IMR-90 (cell line): ENCODE data around the gene TPST1. TPM values are rescaled to one million over a fixed set of nuclear protein-coding genes. Genes with fewer than 3 reads are reported as not detected.
A peak's percentile ranks its signal among the peaks of the same experiment; 100 is the strongest.

Source experiments
- ATAC-seq: fragments of 200-7000 bp; cut with Tn5 transposase; 2 replicates; pipeline ENCODE4 v1.9.1; 2020; ENCODE audit warnings: low read depth, mild to moderate bottlenecking, moderate library complexity
- BruUV-seq: library from RNA; stranded (reverse); fragments of 400-500 nt; replicated peaks from 2 replicates; lab custom pipeline; 2021; lab: Mats Ljungman, UMichigan
- CTCF ChIA-PET: fragments of 300-600 bp; formaldehyde crosslinking; extraction: SDS; loops from one replicate; lab custom pipeline; 2021; ENCODE audit warnings: antibody characterized with exemption; lab: Yijun Ruan, JAX
- POLR2A ChIA-PET: fragments of 300-600 bp; sonication (Branson Sonifier 250); formaldehyde crosslinking; loops from one replicate; lab custom pipeline; 2022; ENCODE audit warnings: antibody characterized with exemption; ENCODE audit not compliant: unreplicated experiment; lab: Charles Lee
- DNase-seq: peaks from one replicate; pipeline ENCODE4 v3.0.0; 2013
- H2AFZ ChIP-seq: replicated peaks from 2 replicates; pipeline ENCODE3; 2013; ENCODE audit warnings: low read length, mild to moderate bottlenecking; ENCODE audit not compliant: poor library complexity
- H2AK5ac ChIP-seq: 2 replicates; pipeline ENCODE4 v1.6.1; 2013; ENCODE audit warnings: low read depth, low read length, inconsistent platforms
- H2AK9ac ChIP-seq: replicated peaks from 2 replicates; pipeline ENCODE3; 2013; ENCODE audit warnings: mild to moderate bottlenecking, low read depth, low read length, moderate library complexity; ENCODE audit not compliant: poor library complexity
- H2BK120ac ChIP-seq: 2 replicates; pipeline ENCODE4 v1.6.1; 2013; ENCODE audit warnings: low read depth, low read length, inconsistent platforms
- H2BK15ac ChIP-seq: 3 replicates; pipeline ENCODE4 v1.6.1; 2013; ENCODE audit warnings: low read depth, low read length, inconsistent platforms
- H2BK20ac ChIP-seq: 2 replicates; pipeline ENCODE4 v1.6.1; 2013; ENCODE audit warnings: low read depth, mild to moderate bottlenecking, inconsistent platforms, low read length, moderate library complexity
- H2BK5ac ChIP-seq: 2 replicates; pipeline ENCODE4 v1.6.1; 2013; ENCODE audit warnings: mild to moderate bottlenecking, low read depth, low read length, inconsistent platforms; ENCODE audit not compliant: poor library complexity, severe bottlenecking
- H3K14ac ChIP-seq: replicated peaks from 2 replicates; pipeline ENCODE4 v1.6.1; 2013; ENCODE audit warnings: low read depth, low read length, inconsistent platforms
- H3K18ac ChIP-seq: 2 replicates; pipeline ENCODE4 v1.6.1; 2013; ENCODE audit warnings: low read depth, low read length, control low read depth
- H3K23ac ChIP-seq: 2 replicates; pipeline ENCODE4 v1.6.1; 2013; ENCODE audit warnings: low read depth, low read length, inconsistent platforms
- H3K27ac ChIP-seq: 2 replicates; pipeline ENCODE4 v1.5.1; 2013; ENCODE audit warnings: mild to moderate bottlenecking, control low read depth, low read length; ENCODE audit not compliant: insufficient read depth
- H3K27me3 ChIP-seq: 2 replicates; pipeline ENCODE4 v1.6.1; 2013; ENCODE audit warnings: low read length; ENCODE audit not compliant: control insufficient read depth, insufficient read depth
- H3K36me3 ChIP-seq: 2 replicates; pipeline ENCODE4 v1.6.1; 2013; ENCODE audit warnings: low read length, mixed read lengths; ENCODE audit not compliant: control insufficient read depth, insufficient read depth
- H3K4ac ChIP-seq: 2 replicates; pipeline ENCODE4 v1.6.1; 2013; ENCODE audit warnings: low read depth, low read length, inconsistent platforms
- H3K4me1 ChIP-seq: 2 replicates; pipeline ENCODE4 v1.6.1; 2013; ENCODE audit warnings: low read length, mixed read lengths; ENCODE audit not compliant: control insufficient read depth, insufficient read depth
- H3K4me2 ChIP-seq: 2 replicates; pipeline ENCODE4 v1.6.1; 2013; ENCODE audit warnings: low read depth, mild to moderate bottlenecking, control low read depth, low read length, moderate library complexity
- H3K4me3 ChIP-seq: 2 replicates; pipeline ENCODE4 v1.5.1; 2013; ENCODE audit warnings: low read depth, mild to moderate bottlenecking, control low read depth, low read length, moderate library complexity; ENCODE audit not compliant: insufficient read depth
- H3K56ac ChIP-seq: 2 replicates; pipeline ENCODE4 v1.6.1; 2013; ENCODE audit warnings: low read length, inconsistent platforms; ENCODE audit not compliant: insufficient read depth; ENCODE audit errors: extremely low read depth
- H3K79me1 ChIP-seq, 2 experiments: 2 replicates each; pipeline ENCODE4 v1.6.1; 2013; ENCODE audit warnings: low read length in 2 of 2, inconsistent platforms in 1 of 2, low read depth in 1 of 2
- H3K9ac ChIP-seq: 2 replicates; pipeline ENCODE4 v1.6.1; 2013; ENCODE audit warnings: low read depth, low read length, control low read depth
- H3K9me1 ChIP-seq: 2 replicates; pipeline ENCODE4 v1.6.1; 2013; ENCODE audit warnings: low read length, inconsistent platforms; ENCODE audit not compliant: insufficient read depth
- H3K9me3 ChIP-seq: 2 replicates; pipeline ENCODE4 v1.6.1; 2013; ENCODE audit warnings: low read length; ENCODE audit not compliant: control insufficient read depth, insufficient read depth
- H4K20me1 ChIP-seq: 2 replicates; pipeline ENCODE4 v1.6.1; 2013; ENCODE audit warnings: low read length, inconsistent platforms; ENCODE audit not compliant: insufficient read depth
- H4K5ac ChIP-seq: 2 replicates; pipeline ENCODE4 v1.6.1; 2013; ENCODE audit warnings: mild to moderate bottlenecking, low read depth, low read length, control low read depth
- H4K8ac ChIP-seq, 2 experiments: 2 replicates each; pipeline ENCODE4 v1.6.1; 2013; ENCODE audit warnings: low read depth in 2 of 2, low read length in 2 of 2, control low read depth in 1 of 2, inconsistent platforms in 1 of 2
- H4K91ac ChIP-seq: 2 replicates; pipeline ENCODE4 v1.6.1; 2013; ENCODE audit warnings: low read depth, low read length, inconsistent platforms; ENCODE audit not compliant: insufficient read depth
- BHLHE40 ChIP-seq: fragments of 150-350 bp; IDR thresholded peaks from 2 replicates; pipeline ENCODE4 v1.6.1; 2016; ENCODE audit warnings: mild to moderate bottlenecking, low read depth, low read length
- MXI1 ChIP-seq: IDR thresholded peaks from 2 replicates; pipeline ENCODE4 v1.6.1; 2012; ENCODE audit warnings: low read depth, mild to moderate bottlenecking, low read length, moderate library complexity, borderline replicate concordance
- POLR2A ChIP-seq: IDR thresholded peaks from 2 replicates; pipeline ENCODE4 v1.6.1; 2012; ENCODE audit warnings: mild to moderate bottlenecking, low read depth, low read length
- RCOR1 ChIP-seq: IDR thresholded peaks from 2 replicates; pipeline ENCODE4 v1.6.1; 2012; ENCODE audit warnings: mild to moderate bottlenecking, low read length, improper control_type of control experiment; ENCODE audit not compliant: insufficient replicate concordance
- WGBS, 2 experiments: methylation state at CpG; one replicate each; pipeline versions ENCODE4 v1.1.5 to v1.1.7; 2013; ENCODE audit warnings: missing lambda C conversion rate in 2 of 2; ENCODE audit not compliant: insufficient read length in 1 of 2; ENCODE audit errors: extremely low coverage in 2 of 2; 5-methylcytosine and 5-hydroxymethylcytosine counted together
- dilution Hi-C: fragments of 300-500 bp; cut with HindIII; formaldehyde crosslinking; loops from one replicate; pipeline ENCODE4 v1.14.3; 2018; ENCODE audit warnings: low sequenced_read_pairs; ENCODE audit not compliant: unreplicated experiment
- in situ Hi-C: fragments of 300-500 bp; cut with MboI; formaldehyde crosslinking; loops from 3 replicates; pipeline ENCODE4 v1.14.3; 2019; ENCODE audit warnings: low sequenced_read_pairs, inconsistent platforms, mixed read lengths
- intact Hi-C: fragments of 100-400 bp; cut with micrococcal nuclease; formaldehyde crosslinking; loops from 2 replicates; pipeline ENCODE4 v1.10.0; 2022
- polyA plus RNA-seq, 3 experiments: library from polyadenylated mRNA; depleted of rRNA; stranded (reverse); fragments of >200 nt; gene quantifications; 2 replicates each; pipeline ENCODE4 v1.2.3, GENCODE V29; 2012; ENCODE audit warnings: low replicate concordance in 1 of 3
- total RNA-seq: library from RNA; depleted of rRNA; stranded (reverse); fragments of >200 nt; gene quantifications from 2 replicates; pipeline ENCODE4 v1.2.3, GENCODE V29; 2012
- TF ChIP-seq, protein P1 (sequence below): fragments of 150-350 bp; IDR thresholded peaks from 2 replicates; pipeline ENCODE4 v1.6.1; 2017; ENCODE audit warnings: mild to moderate bottlenecking, antibody characterized with exemption, low read length, low read depth
- TF ChIP-seq, protein P2 (sequence below): fragments of 150-350 bp; IDR thresholded peaks from 2 replicates; pipeline ENCODE4 v1.6.1; 2016; ENCODE audit warnings: low read depth, mild to moderate bottlenecking, low read length, moderate library complexity, borderline replicate concordance

Gene TPST1
- total and polyA plus RNA-seq, 2 of the 4 experiments (the other 2 are of a cell fraction): 37.7 to 58.6 TPM

DNA sequence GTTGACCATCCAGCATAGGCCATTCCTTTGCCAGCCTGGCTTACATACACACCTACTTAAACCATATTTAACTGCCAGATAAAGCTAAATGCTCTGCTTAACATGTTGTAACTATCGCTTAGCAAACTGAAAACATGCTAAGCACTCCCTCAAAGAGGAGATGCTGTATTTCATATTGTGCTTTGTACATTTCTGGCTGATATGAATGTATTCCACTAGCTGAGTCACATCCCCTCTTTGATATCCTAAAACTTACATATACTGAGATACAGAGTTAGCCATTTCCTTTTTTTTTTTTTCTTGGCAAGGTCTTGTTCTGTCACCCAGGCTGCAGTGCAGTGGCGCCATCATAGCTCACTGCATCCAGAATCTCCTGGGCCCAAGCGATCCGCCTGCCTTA, 99.4 kb downstream of the TPST1 start:
- no peak overlapping the region for H3K23ac ChIP-seq
- CTCF ChIA-PET: interaction anchor here (1.3 kb wide), 1 partner anchor 8 kb away, joined by 3 read pairs; no protein-coding TSS in a partner anchor
- dilution Hi-C loops: no loop called here
- peaks cover 29% of the 10 kb centered on the region for H3K4me1 ChIP-seq
- no peaks in the 10 kb centered on the region for H3K27me3 ChIP-seq
- H3K79me1 ChIP-seq: peaks cover 39 to 61% of the 10 kb centered on the region in 2 experiments
- no peak overlapping the region for H4K8ac ChIP-seq
- TF ChIP-seq BHLHE40: no peak
- TF ChIP-seq, protein P1, sequence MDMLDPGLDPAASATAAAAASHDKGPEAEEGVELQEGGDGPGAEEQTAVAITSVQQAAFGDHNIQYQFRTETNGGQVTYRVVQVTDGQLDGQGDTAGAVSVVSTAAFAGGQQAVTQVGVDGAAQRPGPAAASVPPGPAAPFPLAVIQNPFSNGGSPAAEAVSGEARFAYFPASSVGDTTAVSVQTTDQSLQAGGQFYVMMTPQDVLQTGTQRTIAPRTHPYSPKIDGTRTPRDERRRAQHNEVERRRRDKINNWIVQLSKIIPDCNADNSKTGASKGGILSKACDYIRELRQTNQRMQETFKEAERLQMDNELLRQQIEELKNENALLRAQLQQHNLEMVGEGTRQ: no peak
- TF ChIP-seq, protein P2, sequence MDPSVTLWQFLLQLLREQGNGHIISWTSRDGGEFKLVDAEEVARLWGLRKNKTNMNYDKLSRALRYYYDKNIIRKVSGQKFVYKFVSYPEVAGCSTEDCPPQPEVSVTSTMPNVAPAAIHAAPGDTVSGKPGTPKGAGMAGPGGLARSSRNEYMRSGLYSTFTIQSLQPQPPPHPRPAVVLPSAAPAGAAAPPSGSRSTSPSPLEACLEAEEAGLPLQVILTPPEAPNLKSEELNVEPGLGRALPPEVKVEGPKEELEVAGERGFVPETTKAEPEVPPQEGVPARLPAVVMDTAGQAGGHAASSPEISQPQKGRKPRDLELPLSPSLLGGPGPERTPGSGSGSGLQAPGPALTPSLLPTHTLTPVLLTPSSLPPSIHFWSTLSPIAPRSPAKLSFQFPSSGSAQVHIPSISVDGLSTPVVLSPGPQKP: no peak
- TF ChIP-seq POLR2A: no peak
- TF ChIP-seq MXI1: no peak
- TF ChIP-seq RCOR1: no peak
- H3K9me1 ChIP-seq: peaks cover 17% of the 10 kb centered on the region
- H2BK120ac ChIP-seq: no peak overlapping the region
- no CpG with 5 or more reads among the region's 4 CpGs for WGBS, 2 experiments
- H2BK5ac ChIP-seq: no peak overlapping the region
- H3K36me3 ChIP-seq: no peaks in the 10 kb centered on the region; the same call in 1 of the 2 replicates
- no peak overlapping the region for H3K4me2 ChIP-seq
- DNase-seq (peak; percentile 54), ATAC-seq (peak; percentile 33; the same call in 1 of the 2 replicates)
- H3K4me3 ChIP-seq: no peak overlapping the region
- no peak overlapping the region for H3K27ac ChIP-seq
- H2BK15ac ChIP-seq: no peak overlapping the region
- H2AK9ac ChIP-seq: no peak overlapping the region
- 0 out of 2 replicates have a peak overlapping the region, but pooled peaks have one; percentile 10 for H3K14ac ChIP-seq
- H2AK5ac ChIP-seq: peak overlapping the region; percentile 45
- H4K91ac ChIP-seq: no peak overlapping the region
- no TSS peak for BruUV-seq
- intact Hi-C loops: no loop called here
- no peak overlapping the region for H3K9ac ChIP-seq
- no peak overlapping the region for H2AFZ ChIP-seq
- H3K4ac ChIP-seq: no peak overlapping the region; the same call in 1 of the 2 replicates
- peaks cover 32% of the 10 kb centered on the region for H4K20me1 ChIP-seq
- no peaks in the 10 kb centered on the region for H3K9me3 ChIP-seq
- POLR2A ChIA-PET: no interaction called here
- H4K5ac ChIP-seq: peak overlapping the region; percentile 9; the same call in 1 of the 2 replicates
- H3K56ac ChIP-seq: no peak overlapping the region
- in situ Hi-C loops: no loop called here
- no peak overlapping the region for H2BK20ac ChIP-seq
- no peak overlapping the region for H3K18ac ChIP-seq
